IMR-90 (cell line): ENCODE data around the gene PRRC2B. TPM values are rescaled to one million over a fixed set of nuclear protein-coding genes. Genes with fewer than 3 reads are reported as not detected.

Source experiments
- ATAC-seq: fragments of 200-7000 bp; cut with Tn5 transposase; 2 replicates; pipeline ENCODE4 v1.9.1; 2020; ENCODE audit warnings: low read depth, mild to moderate bottlenecking, moderate library complexity
- BruUV-seq: library from RNA; stranded (reverse); fragments of 400-500 nt; replicated peaks from 2 replicates; lab custom pipeline; 2021; lab: Mats Ljungman, UMichigan
- CTCF ChIA-PET: fragments of 300-600 bp; formaldehyde crosslinking; extraction: SDS; loops from one replicate; lab custom pipeline; 2021; ENCODE audit warnings: antibody characterized with exemption; lab: Yijun Ruan, JAX
- POLR2A ChIA-PET: fragments of 300-600 bp; sonication (Branson Sonifier 250); formaldehyde crosslinking; loops from one replicate; lab custom pipeline; 2022; ENCODE audit warnings: antibody characterized with exemption; ENCODE audit not compliant: unreplicated experiment; lab: Charles Lee
- DNase-seq: peaks from one replicate; pipeline ENCODE4 v3.0.0; 2013
- H2AFZ ChIP-seq: replicated peaks from 2 replicates; pipeline ENCODE3; 2013; ENCODE audit warnings: low read length, mild to moderate bottlenecking; ENCODE audit not compliant: poor library complexity
- H2AK5ac ChIP-seq: 2 replicates; pipeline ENCODE4 v1.6.1; 2013; ENCODE audit warnings: low read depth, low read length, inconsistent platforms
- H2AK9ac ChIP-seq: replicated peaks from 2 replicates; pipeline ENCODE3; 2013; ENCODE audit warnings: mild to moderate bottlenecking, low read depth, low read length, moderate library complexity; ENCODE audit not compliant: poor library complexity
- H2BK120ac ChIP-seq: 2 replicates; pipeline ENCODE4 v1.6.1; 2013; ENCODE audit warnings: low read depth, low read length, inconsistent platforms
- H2BK15ac ChIP-seq: 3 replicates; pipeline ENCODE4 v1.6.1; 2013; ENCODE audit warnings: low read depth, low read length, inconsistent platforms
- H2BK20ac ChIP-seq: 2 replicates; pipeline ENCODE4 v1.6.1; 2013; ENCODE audit warnings: low read depth, mild to moderate bottlenecking, inconsistent platforms, low read length, moderate library complexity
- H2BK5ac ChIP-seq: 2 replicates; pipeline ENCODE4 v1.6.1; 2013; ENCODE audit warnings: mild to moderate bottlenecking, low read depth, low read length, inconsistent platforms; ENCODE audit not compliant: poor library complexity, severe bottlenecking
- H3K14ac ChIP-seq: replicated peaks from 2 replicates; pipeline ENCODE4 v1.6.1; 2013; ENCODE audit warnings: low read depth, low read length, inconsistent platforms
- H3K18ac ChIP-seq: 2 replicates; pipeline ENCODE4 v1.6.1; 2013; ENCODE audit warnings: low read depth, low read length, control low read depth
- H3K23ac ChIP-seq: 2 replicates; pipeline ENCODE4 v1.6.1; 2013; ENCODE audit warnings: low read depth, low read length, inconsistent platforms
- H3K27ac ChIP-seq: 2 replicates; pipeline ENCODE4 v1.5.1; 2013; ENCODE audit warnings: mild to moderate bottlenecking, control low read depth, low read length; ENCODE audit not compliant: insufficient read depth
- H3K27me3 ChIP-seq: 2 replicates; pipeline ENCODE4 v1.6.1; 2013; ENCODE audit warnings: low read length; ENCODE audit not compliant: control insufficient read depth, insufficient read depth
- H3K36me3 ChIP-seq: 2 replicates; pipeline ENCODE4 v1.6.1; 2013; ENCODE audit warnings: low read length, mixed read lengths; ENCODE audit not compliant: control insufficient read depth, insufficient read depth
- H3K4ac ChIP-seq: 2 replicates; pipeline ENCODE4 v1.6.1; 2013; ENCODE audit warnings: low read depth, low read length, inconsistent platforms
- H3K4me1 ChIP-seq: 2 replicates; pipeline ENCODE4 v1.6.1; 2013; ENCODE audit warnings: low read length, mixed read lengths; ENCODE audit not compliant: control insufficient read depth, insufficient read depth
- H3K4me2 ChIP-seq: 2 replicates; pipeline ENCODE4 v1.6.1; 2013; ENCODE audit warnings: low read depth, mild to moderate bottlenecking, control low read depth, low read length, moderate library complexity
- H3K4me3 ChIP-seq: 2 replicates; pipeline ENCODE4 v1.5.1; 2013; ENCODE audit warnings: low read depth, mild to moderate bottlenecking, control low read depth, low read length, moderate library complexity; ENCODE audit not compliant: insufficient read depth
- H3K56ac ChIP-seq: 2 replicates; pipeline ENCODE4 v1.6.1; 2013; ENCODE audit warnings: low read length, inconsistent platforms; ENCODE audit not compliant: insufficient read depth; ENCODE audit errors: extremely low read depth
- H3K79me1 ChIP-seq, 2 experiments: 2 replicates each; pipeline ENCODE4 v1.6.1; 2013; ENCODE audit warnings: low read length in 2 of 2, inconsistent platforms in 1 of 2, low read depth in 1 of 2
- H3K9ac ChIP-seq: 2 replicates; pipeline ENCODE4 v1.6.1; 2013; ENCODE audit warnings: low read depth, low read length, control low read depth
- H3K9me1 ChIP-seq: 2 replicates; pipeline ENCODE4 v1.6.1; 2013; ENCODE audit warnings: low read length, inconsistent platforms; ENCODE audit not compliant: insufficient read depth
- H3K9me3 ChIP-seq: 2 replicates; pipeline ENCODE4 v1.6.1; 2013; ENCODE audit warnings: low read length; ENCODE audit not compliant: control insufficient read depth, insufficient read depth
- H4K20me1 ChIP-seq: 2 replicates; pipeline ENCODE4 v1.6.1; 2013; ENCODE audit warnings: low read length, inconsistent platforms; ENCODE audit not compliant: insufficient read depth
- H4K5ac ChIP-seq: 2 replicates; pipeline ENCODE4 v1.6.1; 2013; ENCODE audit warnings: mild to moderate bottlenecking, low read depth, low read length, control low read depth
- H4K8ac ChIP-seq, 2 experiments: 2 replicates each; pipeline ENCODE4 v1.6.1; 2013; ENCODE audit warnings: low read depth in 2 of 2, low read length in 2 of 2, control low read depth in 1 of 2, inconsistent platforms in 1 of 2
- H4K91ac ChIP-seq: 2 replicates; pipeline ENCODE4 v1.6.1; 2013; ENCODE audit warnings: low read depth, low read length, inconsistent platforms; ENCODE audit not compliant: insufficient read depth
- BHLHE40 ChIP-seq: fragments of 150-350 bp; IDR thresholded peaks from 2 replicates; pipeline ENCODE4 v1.6.1; 2016; ENCODE audit warnings: mild to moderate bottlenecking, low read depth, low read length
- CEBPB ChIP-seq: IDR thresholded peaks from 2 replicates; pipeline ENCODE4 v1.6.1; 2012; ENCODE audit warnings: low read depth, low read length, improper control_type of control experiment
- CHD1 ChIP-seq: IDR thresholded peaks from 2 replicates; pipeline ENCODE4 v1.6.1; 2012; ENCODE audit warnings: low read depth, low read length, improper control_type of control experiment
- CTCF ChIP-seq: conservative IDR thresholded peaks from 2 replicates; pipeline ENCODE4 v1.5.1; 2012; ENCODE audit warnings: mild to moderate bottlenecking, low read depth, low read length, improper control_type of control experiment
- ELK1 ChIP-seq: fragments of 150-350 bp; IDR thresholded peaks from 2 replicates; pipeline ENCODE4 v1.6.1; 2016; ENCODE audit warnings: low read depth, mild to moderate bottlenecking, low read length, moderate library complexity, borderline replicate concordance
- FOS ChIP-seq: fragments of 150-350 bp; IDR thresholded peaks from 2 replicates; pipeline ENCODE4 v1.6.1; 2016; ENCODE audit warnings: low read depth, low read length
- MAFK ChIP-seq: IDR thresholded peaks from 2 replicates; pipeline ENCODE4 v1.6.1; 2012; ENCODE audit warnings: low read depth, low read length, improper control_type of control experiment
- MAZ ChIP-seq: IDR thresholded peaks from 2 replicates; pipeline ENCODE4 v1.6.1; 2012; ENCODE audit warnings: low read depth, mild to moderate bottlenecking, low read length, improper control_type of control experiment, moderate library complexity, borderline replicate concordance
- MXI1 ChIP-seq: IDR thresholded peaks from 2 replicates; pipeline ENCODE4 v1.6.1; 2012; ENCODE audit warnings: low read depth, mild to moderate bottlenecking, low read length, moderate library complexity, borderline replicate concordance
- NFE2L2 ChIP-seq: fragments of 150-350 bp; IDR thresholded peaks from 2 replicates; pipeline ENCODE4 v1.6.1; 2016; ENCODE audit warnings: low read depth, mild to moderate bottlenecking, low read length
- POLR2A ChIP-seq: IDR thresholded peaks from 2 replicates; pipeline ENCODE4 v1.6.1; 2012; ENCODE audit warnings: mild to moderate bottlenecking, low read depth, low read length
- RAD21 ChIP-seq: IDR thresholded peaks from 2 replicates; pipeline ENCODE4 v1.6.1; 2012; ENCODE audit warnings: low read length, improper control_type of control experiment
- RCOR1 ChIP-seq: IDR thresholded peaks from 2 replicates; pipeline ENCODE4 v1.6.1; 2012; ENCODE audit warnings: mild to moderate bottlenecking, low read length, improper control_type of control experiment; ENCODE audit not compliant: insufficient replicate concordance
- RFX5 ChIP-seq: IDR thresholded peaks from 2 replicates; pipeline ENCODE4 v1.8.0; 2012; ENCODE audit warnings: low read depth, mild to moderate bottlenecking, low read length, moderate library complexity
- SMC3 ChIP-seq: fragments of 150-350 bp; IDR thresholded peaks from 2 replicates; pipeline ENCODE4 v1.6.1; 2016; ENCODE audit warnings: low read depth, mild to moderate bottlenecking, antibody characterized with exemption, low read length, moderate library complexity
- USF2 ChIP-seq: fragments of 150-350 bp; IDR thresholded peaks from 2 replicates; pipeline ENCODE4 v1.6.1; 2017; ENCODE audit warnings: mild to moderate bottlenecking, antibody characterized with exemption, low read length, low read depth
- WGBS, 2 experiments: methylation state at CpG; one replicate each; pipeline versions ENCODE4 v1.1.5 to v1.1.7; 2013; ENCODE audit warnings: missing lambda C conversion rate in 2 of 2; ENCODE audit not compliant: insufficient read length in 1 of 2; ENCODE audit errors: extremely low coverage in 2 of 2; 5-methylcytosine and 5-hydroxymethylcytosine counted together
- dilution Hi-C: fragments of 300-500 bp; cut with HindIII; formaldehyde crosslinking; loops from one replicate; pipeline ENCODE4 v1.14.3; 2018; ENCODE audit warnings: low sequenced_read_pairs; ENCODE audit not compliant: unreplicated experiment
- in situ Hi-C: fragments of 300-500 bp; cut with MboI; formaldehyde crosslinking; loops from 3 replicates; pipeline ENCODE4 v1.14.3; 2019; ENCODE audit warnings: low sequenced_read_pairs, inconsistent platforms, mixed read lengths
- intact Hi-C: fragments of 100-400 bp; cut with micrococcal nuclease; formaldehyde crosslinking; loops from 2 replicates; pipeline ENCODE4 v1.10.0; 2022
- polyA plus RNA-seq, 3 experiments: library from polyadenylated mRNA; depleted of rRNA; stranded (reverse); fragments of >200 nt; gene quantifications; 2 replicates each; pipeline ENCODE4 v1.2.3, GENCODE V29; 2012; ENCODE audit warnings: low replicate concordance in 1 of 3
- total RNA-seq: library from RNA; depleted of rRNA; stranded (reverse); fragments of >200 nt; gene quantifications from 2 replicates; pipeline ENCODE4 v1.2.3, GENCODE V29; 2012

The PRRC2B gene
- total and polyA plus RNA-seq, 2 of the 4 experiments (the other 2 are of a cell fraction): 19.4 to 39.1 TPM

GRCh38 chr9:131446276-131446675 is 52.4 kb downstream of the PRRC2B start:
- H3K9me1 ChIP-seq: peaks cover 3% of the 10 kb centered on the region; the same call in 1 of the 2 replicates
- H3K79me1 ChIP-seq: peaks cover 23 to 69% of the 10 kb centered on the region in 2 experiments
- BruUV-seq: no TSS peak
- WGBS, 2 experiments: 89% methylated on average over 4 of the region's 11 CpGs; no CpG with 5 or more reads in 1 of the 2 experiments
- DNase-seq: no peak
- H4K91ac ChIP-seq: no peak overlapping the region
- H2BK20ac ChIP-seq: no peak overlapping the region
- ChIA-PET CTCF (no interaction called here), POLR2A (interaction anchor here (0.6 kb wide), 1 partner anchor 13 kb away, joined by 3 read pairs; no protein-coding TSS in a partner anchor)
- no peak overlapping the region for H2AK9ac ChIP-seq
- H3K27ac ChIP-seq: no peak overlapping the region
- no peak for TF ChIP-seq BHLHE40
- no peak for TF ChIP-seq RAD21
- no peak for TF ChIP-seq FOS
- TF ChIP-seq MXI1: no peak
- no peak for TF ChIP-seq CEBPB
- TF ChIP-seq CHD1: no peak
- no peak for TF ChIP-seq NFE2L2
- no peak for TF ChIP-seq SMC3
- TF ChIP-seq MAZ: no peak
- TF ChIP-seq POLR2A: no peak
- TF ChIP-seq MAFK: no peak
- TF ChIP-seq USF2: no peak
- TF ChIP-seq ELK1: no peak
- no peak for TF ChIP-seq RCOR1
- no peak for TF ChIP-seq CTCF
- no peak for TF ChIP-seq RFX5
- H3K23ac ChIP-seq: no peak overlapping the region
- no peak overlapping the region for H3K14ac ChIP-seq
- no peak overlapping the region for H2BK5ac ChIP-seq
- H3K4ac ChIP-seq: no peak overlapping the region
- in situ Hi-C loops: no loop called here
- dilution Hi-C loops: no loop called here
- no peak overlapping the region for H4K5ac ChIP-seq
- no peak for ATAC-seq
- no peak overlapping the region for H3K4me3 ChIP-seq
- no peak overlapping the region for H4K8ac ChIP-seq
- no peak overlapping the region for H3K4me2 ChIP-seq
- H3K9ac ChIP-seq: no peak overlapping the region
- no peak overlapping the region for H2BK15ac ChIP-seq
- H2BK120ac ChIP-seq: no peak overlapping the region
- H4K20me1 ChIP-seq: peaks cover 11% of the 10 kb centered on the region; the same call in 1 of the 2 replicates
- H2AFZ ChIP-seq: no peak overlapping the region
- H3K18ac ChIP-seq: no peak overlapping the region
- H3K27me3 ChIP-seq: no peaks in the 10 kb centered on the region
- H3K36me3 ChIP-seq: peaks cover 61% of the 10 kb centered on the region
- H3K4me1 ChIP-seq: no peaks in the 10 kb centered on the region
- no peaks in the 10 kb centered on the region for H3K9me3 ChIP-seq
- no peak overlapping the region for H3K56ac ChIP-seq
- no peak overlapping the region for H2AK5ac ChIP-seq
- intact Hi-C loops: no loop called here
